Activated CD4-positive, alpha-beta T cell treated with anti-CD3 and anti-CD28 coated beads for 24 hours (primary cell): ENCODE data around the gene MDGA2.
"Not testable (repeated sequence)": the region's sequence is repeated elsewhere in the genome, so short reads cannot be mapped to it uniquely, and the experiment has no call there.

Experiments
- DNase-seq, 2 donors: peaks; one replicate each; pipeline ENCODE4 v3.0.0-alpha.2; 2020; ENCODE audit warnings: low read depth in 2 of 2

The MDGA2 gene

DNA sequence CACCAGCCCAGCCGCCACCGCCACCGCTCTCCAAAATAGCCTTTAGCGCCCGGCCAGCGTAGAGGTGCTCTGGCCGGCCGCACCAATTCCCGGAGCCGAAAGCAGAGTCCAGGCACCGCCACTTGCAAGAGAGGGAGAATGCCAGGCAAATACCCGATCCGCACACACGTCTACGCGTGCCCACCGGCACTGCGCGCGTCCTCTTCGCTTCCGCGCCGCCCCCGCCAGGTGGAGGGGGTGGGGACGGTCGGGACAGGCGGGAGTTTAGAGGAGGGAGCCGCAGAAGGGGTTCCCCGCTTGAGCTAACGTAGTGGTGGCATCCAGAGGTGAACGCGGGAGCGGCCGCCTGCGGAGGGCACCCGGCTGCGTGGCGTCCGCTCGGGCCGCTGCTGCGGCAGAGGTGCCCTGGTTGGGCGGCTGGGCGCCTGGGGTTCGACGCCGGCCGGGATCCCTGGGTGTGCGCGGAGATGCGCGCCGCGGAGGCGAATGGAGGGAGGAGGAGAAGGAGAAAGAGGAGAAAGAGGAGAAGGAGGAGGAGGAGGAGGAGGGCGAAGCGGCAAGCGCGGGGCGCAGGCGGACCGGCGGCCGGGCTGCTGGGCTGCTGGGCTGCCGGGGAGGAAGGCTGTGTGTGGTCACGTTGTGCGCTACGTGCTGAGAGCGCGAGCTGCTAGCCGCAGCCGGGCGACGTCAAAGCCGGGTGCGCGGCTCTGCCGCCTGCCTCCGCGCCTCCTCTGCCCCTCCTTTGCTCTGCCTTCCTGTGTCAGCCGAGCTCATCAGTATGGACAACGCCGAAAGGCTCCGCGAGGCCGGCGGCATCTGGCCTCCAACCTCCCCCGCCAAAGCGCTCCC is at the start of gene MDGA2:
Gene MDGA2 (minus strand): TSS at position 140 of the 849 bp plus-strand sequence.
- DNase-seq = no peak

DNA sequence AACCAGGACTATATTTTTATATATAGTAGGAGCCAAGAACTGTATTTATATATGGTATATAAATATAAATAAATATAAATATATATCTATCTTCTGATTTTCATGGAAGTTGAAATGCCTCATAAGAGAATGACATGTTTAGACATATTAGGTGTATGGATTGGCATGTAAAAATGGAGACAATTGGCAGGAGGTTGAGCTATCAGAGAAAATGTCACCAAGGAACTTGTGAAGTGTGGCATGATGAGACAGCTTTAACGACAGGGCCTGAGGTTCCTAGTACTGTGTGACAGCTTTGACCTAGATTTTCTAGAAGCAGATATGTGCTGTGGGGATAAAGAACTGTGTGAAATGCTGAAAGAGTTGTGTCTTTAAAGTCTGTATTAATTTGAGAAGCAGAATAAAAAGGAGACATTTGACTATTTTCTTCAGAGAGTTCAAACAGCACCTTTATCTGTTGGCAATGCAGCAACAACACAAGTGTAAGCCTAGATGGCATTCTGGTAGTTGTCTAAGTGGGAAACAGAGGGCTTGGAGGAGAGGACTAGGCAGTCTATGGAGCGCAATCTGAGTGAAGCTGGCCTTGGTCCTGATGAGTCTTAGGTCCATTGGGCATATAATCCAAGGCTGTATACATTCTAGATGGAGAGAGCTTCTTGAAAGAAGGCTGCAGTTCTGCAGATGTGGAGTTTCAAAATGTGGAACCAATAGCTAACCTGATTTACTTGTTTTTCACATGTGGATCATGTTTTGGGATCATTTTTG is 47.7 kb upstream of the MDGA2 start:
- DNase-seq = no peak

DNA sequence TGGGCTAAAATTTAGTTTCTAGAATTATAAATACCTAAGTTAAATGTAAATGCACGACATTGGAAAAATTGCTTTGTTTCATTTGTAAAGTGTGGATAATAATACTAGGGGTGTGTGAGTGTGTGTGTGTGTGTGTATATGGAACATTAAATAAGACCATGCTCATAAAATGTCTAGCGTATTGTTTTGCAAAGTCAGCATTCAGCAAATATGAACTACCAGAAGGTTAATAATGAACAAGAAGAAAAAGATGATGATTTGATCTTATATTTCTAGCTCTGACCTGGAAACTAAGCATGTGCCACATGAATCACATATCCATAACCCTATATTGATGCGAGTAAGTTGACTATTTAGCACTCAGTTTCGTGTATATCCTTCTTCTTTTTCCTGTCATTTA is 44.9 kb upstream of the MDGA2 start:
- DNase-seq = no peak

DNA sequence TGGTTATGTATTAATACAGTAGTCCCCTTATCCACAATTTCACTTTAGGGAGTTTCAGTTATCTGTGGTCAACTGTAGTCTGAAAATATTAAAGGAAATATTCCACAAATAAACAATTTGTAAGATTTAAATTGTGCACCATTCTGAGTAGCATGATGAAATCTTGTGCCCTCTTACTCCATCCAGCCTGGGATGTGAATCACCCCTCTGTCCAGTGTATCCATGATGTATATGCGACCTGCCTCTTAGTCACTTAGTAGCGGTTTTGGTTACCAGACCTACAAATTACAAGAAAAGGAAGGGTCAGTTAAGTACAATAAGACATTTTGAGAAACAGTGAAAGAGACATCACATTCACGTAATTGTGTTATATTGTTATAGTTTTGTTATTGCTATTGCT is 39.9 kb upstream of the MDGA2 start:
- DNase-seq = no peak

DNA sequence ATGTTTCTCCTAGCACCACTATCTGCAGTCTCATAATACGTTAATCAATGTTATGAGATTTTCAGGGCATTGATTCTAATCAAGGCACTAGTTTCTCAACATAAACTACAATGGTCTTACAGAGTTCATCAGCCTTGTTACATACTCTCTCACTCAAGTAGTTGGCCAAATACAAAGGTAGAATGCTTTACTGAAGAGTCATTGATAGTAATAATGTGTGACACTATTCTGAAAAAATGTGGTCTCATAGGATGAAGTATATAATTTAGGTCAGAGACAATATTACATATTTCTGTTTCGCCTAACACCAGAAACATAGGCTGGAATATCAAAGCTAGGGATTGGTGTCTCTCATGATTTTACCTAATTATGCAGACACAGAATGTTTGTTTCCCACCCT is 35.2 kb upstream of the MDGA2 start:
- DNase-seq = no peak

DNA sequence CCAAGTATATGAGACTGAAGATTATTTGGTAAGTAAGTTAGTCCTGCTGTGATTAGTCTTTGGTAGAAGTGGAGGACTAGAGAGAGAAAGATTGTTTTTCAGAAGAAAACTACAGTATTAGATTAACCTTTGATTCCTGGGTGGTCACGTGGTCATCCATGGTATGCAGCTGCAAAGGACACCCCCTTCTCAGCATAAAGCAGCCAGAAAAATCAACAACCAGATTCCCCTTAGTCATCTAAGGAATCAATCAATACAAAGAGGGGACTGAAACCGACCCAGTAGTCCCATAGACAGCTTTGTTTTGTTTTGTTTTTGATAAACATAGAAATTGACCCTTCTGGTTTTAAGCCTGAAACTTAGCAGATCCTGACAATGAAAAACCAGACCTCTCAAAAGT is 30.3 kb upstream of the MDGA2 start:
- no peak for DNase-seq

DNA sequence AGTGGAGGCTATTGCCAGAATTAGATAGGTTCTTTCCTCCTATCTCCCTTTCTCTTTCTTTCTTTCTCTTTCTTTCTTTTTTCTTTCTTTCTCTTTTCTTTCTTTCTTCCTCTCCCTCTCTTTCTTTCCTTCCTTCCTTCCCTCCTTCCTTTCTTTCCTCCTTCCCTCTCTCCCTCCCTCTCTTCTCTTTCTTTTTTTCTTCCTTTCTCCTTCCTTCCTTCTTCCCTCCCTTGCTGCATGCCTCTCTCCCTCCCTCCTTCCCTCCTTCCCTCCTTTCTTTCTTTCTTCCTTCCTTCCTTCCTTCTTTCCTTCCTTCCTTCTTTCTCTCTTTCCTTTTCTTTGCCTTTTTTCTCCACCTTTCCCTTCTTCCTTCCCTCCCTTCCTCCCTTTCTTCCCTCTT is 16.4 kb upstream of the MDGA2 start:
- no peak for DNase-seq

DNA sequence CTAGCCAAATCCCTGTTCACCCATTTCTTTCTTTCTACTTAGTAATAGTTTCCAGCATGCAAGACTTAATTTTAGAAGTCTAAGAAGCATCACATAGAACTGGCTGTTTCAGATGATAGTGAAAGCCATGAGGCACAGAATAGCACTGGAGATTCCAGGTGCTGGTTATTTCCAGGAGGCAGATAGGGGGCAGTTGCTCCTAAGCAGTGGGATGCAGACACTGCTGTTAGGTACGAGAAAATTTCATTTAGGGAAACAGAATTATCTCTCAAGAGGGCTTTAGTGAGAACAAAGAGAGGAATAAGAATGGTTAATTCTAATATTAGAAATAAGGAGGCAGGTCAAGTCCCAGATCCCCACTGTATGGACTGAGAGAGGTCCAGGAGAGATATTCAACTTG is 3.6 kb upstream of the MDGA2 start:
- DNase-seq = no peak

DNA sequence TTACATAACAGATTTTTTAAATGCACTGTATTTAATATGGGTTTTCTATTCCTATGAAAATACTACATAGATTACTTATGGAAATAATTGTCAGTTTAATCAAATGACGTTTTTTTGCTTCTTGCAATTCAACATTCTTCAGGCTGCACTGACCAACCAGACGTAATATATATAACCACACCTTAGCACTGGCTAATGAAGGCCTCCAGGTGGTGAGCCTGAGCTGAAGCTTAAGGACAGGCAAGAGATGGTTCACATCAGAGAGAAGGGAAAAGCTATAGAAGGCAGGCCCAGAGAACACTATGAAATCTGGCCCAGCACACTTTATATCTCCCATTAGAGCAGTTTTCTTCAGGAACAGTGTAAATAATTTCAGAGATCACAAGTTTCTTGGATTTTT is 2.8 kb upstream of the MDGA2 start:
- DNase-seq = no peak

DNA sequence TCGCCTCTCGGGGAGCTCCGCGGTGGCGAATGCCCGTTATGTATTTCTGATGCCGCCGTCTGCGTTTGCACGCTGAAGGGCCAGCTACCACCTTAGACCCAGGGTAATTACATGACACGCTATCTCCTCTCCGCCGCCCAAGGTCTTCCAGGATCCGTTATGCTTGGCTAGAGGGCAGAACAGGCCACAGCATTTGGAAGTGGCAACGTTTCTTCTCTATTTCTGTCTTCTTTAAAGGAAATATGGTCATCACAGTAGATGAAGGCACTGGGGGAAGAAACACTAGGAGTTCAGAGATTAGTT is 861 bp upstream of the MDGA2 start:
- no peak for DNase-seq

DNA sequence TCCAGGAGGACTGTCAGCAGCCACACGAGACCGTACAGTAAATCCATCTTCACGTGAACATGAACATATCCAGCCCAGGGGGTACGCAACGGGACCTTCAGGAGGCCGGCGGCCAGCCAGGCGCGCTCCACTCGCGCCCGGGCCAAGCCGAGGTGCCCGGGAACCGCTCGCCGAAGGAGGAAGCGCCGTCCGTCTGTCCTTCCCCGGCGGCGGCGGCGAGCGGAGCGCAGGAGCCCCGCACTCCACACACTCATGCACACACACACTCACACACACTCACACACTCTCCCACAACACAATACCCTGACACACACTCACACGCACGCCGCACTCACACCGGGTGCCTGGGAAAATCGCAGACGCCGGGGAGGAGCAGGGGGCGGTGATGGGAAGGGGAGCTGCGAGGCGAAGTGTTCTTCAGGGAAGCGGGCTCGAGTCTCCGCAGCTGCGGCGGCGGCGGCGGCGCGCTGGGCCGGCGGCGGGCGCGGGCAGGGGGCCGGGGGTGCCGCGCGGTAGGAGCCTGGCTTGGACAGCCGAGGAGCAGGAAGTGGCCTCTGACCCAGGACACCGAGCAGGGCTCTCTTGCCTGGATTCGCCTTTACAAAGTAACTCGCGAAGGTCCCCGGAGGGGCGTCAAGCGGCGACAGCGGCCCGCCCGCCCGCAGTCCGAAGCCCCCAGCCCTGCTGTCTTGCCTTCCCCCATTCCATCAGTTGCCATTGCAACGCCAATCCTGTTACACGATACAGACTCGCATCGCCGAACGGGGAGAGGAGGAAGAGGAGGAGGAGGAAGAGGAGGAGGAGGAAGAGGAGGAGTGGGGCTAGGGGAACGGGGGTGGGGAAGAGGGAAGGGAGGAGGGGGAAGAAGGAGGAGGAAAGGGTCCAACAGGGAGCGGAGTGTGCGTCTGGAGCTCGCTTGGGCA is 601 bp downstream of the MDGA2 start:
- no peak for DNase-seq

DNA sequence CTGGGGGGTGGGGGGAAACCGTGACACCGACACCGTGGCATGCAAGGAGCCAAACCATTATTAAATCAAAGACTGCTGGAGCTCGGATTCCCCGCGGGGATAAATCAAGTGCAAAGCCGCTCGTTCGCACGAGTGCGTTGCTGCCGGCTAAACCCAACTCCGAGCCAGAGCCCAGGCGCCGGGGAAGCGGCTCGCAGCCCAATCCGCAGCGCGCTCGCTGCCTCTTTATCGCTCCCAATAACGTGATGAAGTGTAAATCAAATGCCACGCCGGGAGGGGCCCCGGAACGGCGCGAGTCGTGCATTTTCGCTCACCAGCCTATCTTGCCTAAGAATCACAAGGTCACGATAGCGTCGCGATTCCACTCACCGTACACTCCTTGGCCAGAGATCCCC is 1.3 kb downstream of the MDGA2 start:
- no peak for DNase-seq

DNA sequence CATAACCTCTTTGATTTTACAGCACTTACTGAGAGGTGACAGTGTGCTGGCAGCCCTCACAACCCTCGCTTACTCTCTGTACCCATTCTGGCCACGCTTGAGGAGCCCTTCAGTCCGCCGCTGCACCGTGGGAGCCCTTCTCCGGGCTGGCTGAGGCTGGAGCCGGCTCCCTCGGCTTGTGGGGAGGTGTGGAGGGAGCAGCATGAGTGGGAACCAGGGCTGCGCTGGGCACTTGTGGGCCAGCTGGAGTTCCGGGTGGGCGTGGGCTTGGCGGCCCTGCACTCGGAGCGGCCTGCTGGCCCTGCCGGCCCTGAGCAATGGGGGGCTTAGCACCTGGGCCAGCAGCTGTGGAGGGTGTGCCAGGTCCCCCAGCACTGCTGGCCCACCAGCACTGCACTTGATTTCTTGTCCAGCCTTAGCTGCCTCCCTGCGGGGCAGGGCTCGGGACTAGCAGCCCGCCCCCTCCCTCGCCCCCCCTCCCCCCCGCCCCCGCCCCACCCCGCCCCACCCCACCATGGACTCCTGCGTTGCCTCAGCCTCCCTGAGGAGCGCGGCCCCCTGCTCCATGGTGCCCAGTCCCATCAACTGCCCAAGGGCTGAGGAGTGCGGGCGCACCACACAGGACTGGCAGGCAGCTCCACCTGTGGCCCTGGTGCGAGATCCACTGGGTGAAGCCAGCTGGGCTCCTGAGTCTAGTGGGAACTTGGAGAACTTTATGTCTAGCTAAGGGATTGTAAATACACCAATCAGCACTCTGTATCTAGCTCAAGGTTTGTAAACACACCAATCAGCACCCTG is 9.9 kb downstream of the MDGA2 start:
- no peak for DNase-seq

DNA sequence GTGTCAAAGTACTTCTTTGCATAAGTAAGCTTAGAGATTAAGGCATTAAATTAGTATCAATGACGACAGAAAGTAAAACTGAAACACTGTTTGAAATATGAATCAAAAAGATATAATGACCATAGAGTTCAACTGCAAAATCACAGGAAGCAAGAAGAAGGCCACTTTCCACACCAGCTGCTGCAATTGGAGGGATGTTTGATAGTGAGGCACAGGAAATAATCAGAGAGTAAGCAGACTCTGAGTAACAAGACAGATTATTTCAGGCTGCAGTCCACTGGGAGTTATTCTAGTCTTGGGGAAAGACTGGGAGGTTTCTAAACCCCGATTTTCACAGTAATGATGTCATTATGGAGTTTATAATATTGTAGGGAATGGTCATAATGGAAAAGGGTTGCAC is 12.9 kb downstream of the MDGA2 start:
- no peak for DNase-seq

DNA sequence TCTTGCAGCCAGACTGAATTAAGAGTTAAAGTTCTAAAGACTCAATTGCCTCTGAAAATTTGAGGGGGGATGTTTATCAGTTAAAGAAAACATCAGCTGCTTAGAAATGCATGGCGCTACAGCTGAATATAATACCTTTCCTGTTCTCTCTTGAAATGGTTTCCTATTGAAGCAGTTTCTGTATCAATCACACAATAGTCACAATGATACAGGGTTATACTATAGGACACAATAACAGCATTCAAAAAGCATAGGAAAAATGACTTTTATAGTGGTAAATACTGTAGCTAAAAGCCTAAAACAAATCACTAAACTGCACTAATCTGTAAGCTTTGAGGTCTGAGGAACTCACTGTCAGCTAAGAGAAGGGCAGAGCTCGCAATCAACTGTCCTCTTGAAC is 15.2 kb downstream of the MDGA2 start:
- no peak for DNase-seq

DNA sequence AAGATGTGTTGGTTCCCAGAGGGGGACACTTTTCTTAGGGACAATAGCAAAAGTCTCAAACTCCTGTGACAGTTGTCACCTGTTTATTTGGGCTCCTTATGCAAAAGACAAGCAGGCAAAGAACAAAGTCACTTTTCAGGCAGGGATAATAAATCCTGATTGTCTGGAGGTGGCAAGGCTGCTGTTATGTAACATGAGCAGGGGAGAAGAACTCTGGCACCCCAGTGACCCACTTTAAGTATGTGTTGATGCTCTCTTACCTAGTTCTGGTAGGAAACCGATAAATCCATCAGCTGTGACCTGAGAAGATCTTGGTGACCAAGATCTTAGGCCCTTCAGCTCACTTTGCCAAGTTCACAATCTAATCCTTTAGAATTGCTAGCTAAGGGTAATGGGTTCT is 17.4 kb downstream of the MDGA2 start:
- no peak for DNase-seq

DNA sequence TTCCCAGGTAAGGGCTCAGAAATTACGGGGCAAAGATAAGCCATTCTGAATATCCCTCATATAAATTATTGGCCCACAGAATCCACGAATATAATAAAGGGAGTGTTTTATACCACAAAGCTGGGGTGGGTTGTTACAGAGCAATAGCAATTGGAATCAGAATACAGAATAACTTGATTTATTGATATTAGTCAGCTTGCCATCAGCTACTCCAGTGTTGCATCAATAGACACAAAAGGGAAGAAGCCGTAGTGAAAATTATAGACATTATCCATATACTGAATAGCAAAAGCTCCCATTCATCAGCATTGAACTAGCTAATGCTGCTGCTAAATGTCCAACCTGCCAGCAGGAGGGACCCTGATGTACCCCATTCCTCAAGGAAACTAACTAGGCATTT is 18.3 kb downstream of the MDGA2 start:
- DNase-seq = no peak

DNA sequence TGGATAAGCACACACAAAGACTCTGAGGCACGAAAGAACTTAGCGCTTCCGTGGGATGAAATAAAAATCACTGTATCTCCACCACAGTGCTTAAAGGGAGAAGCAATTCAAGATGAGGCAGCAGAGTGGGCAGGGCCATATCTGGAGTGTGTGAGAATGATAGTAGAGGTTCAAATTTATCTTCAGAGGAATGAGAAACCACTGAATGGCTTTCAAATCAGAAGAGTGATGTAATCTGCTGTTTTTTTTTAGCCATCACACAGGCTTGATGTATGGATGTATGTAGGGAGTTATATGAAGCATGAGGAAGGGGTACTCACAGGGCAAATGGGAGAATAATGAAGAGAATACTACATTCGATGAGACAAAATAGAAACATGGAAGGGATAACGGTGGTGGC is 24.1 kb downstream of the MDGA2 start:
- DNase-seq = no peak

DNA sequence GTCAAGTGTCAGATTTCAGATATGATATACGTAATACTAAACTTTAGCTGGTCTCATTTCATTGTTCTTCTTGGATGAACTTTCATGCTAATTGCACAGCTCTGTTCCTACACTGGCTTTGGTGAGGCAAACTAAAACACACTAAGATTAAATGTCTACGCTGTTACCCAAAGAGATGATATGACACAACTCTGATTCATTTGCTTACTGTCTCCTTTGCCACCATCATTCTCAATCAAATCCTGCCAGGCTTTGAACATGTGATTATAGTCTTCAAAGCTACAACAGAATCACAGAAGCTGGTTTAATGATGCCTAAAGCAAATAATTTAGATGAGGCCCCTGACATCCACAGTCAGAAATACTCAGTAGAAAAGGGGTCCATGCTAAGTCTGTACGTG is 37.7 kb downstream of the MDGA2 start:
- no peak for DNase-seq

DNA sequence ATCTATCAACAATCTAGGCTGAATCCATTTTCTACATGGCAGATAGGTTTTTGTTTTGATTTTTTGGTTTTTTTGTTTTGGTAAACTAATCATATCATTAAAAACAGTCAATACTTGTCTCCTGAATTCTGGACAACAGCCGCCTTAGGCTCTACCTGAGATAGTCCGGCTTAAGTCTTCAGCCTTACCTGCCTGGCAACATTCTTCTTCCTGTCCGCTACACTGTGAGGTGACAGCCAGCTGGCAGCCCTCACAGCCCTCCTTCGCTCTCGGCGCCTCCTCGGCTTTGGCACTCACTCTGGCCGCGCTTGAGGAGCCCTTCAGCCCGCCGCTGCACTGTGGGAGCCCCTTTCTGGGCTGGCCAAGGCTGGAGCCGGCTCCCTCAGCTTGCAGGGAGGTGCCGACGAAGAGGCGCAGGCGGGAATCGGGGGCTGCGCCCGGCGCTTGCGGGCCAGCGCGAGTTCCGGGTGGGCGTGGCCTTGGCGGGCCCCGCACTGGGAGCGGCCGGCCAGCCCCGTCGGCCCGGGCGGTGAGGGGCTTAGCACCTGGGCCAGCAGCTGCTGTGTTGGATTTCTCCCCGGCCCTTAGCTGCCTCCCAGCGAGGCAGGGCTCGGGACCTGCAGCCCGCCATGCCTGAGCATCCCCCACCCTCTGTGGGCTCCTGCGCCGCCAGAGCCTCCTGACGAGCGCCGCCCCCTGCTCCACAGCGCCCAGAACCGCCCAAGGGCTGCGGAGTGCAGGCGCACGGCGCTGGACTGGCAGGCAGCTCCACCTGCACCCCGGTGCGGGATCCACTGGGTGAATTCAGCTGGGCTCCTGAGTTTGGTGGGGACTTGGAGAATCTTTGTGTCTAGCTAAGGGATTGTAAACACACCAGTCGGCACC is 49.0 kb downstream of the MDGA2 start:
- DNase-seq = no peak

DNA sequence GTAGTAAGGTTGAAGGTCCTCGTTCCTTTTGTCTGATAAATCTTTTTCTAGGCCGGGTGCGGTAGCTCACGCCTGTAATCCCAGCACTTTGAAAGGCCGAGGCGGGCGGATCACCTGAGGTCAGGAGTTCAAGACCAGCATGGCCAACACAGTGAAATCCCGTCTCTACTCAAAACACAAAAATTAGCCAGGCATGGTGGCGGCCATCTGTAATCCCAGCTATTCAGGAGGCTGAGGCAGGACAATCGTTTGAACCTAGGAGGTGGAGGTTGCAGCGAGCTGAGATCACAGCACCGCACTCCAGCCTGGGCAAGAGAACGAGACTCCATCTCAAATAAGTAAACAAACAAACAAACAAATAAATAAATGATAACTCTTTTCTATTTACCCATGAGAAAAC is 51.3 kb downstream of the MDGA2 start:
- DNase-seq = not testable (repeated sequence)
